ENCODE measurements around the gene PNPLA6. TPM values are rescaled to one million over a fixed set of nuclear protein-coding genes. Genes with fewer than 3 reads are reported as not detected.
A peak's percentile ranks its signal among the peaks of the same experiment; 100 is the strongest.

The PNPLA6 gene
- total RNA-seq, 2 experiments from 2014 or later: 160 to 184 TPM

GRCh38 chr19:7582446-7582845 lies 46.9 kb downstream of the PNPLA6 start:
- no peak overlapping the region for H3K27ac Mint-ChIP-seq
- no peak for DNase-seq
- no peaks in the 10 kb centered on the region for H3K9me3 Mint-ChIP-seq (ENCODE audit: low read depth)
- no peak for ATAC-seq
- peaks cover 10% of the 10 kb centered on the region for H3K27me3 Mint-ChIP-seq
- CTCF ChIA-PET: interaction anchor here (2.1 kb wide), 1 partner anchor 14 kb away, joined by 5 read pairs; no protein-coding TSS in a partner anchor
- H3K4me3 Mint-ChIP-seq: no peak overlapping the region
- H3K4me1 Mint-ChIP-seq: no peaks in the 10 kb centered on the region
- no peaks in the 10 kb centered on the region for H3K36me3 Mint-ChIP-seq

GRCh38 chr19:7589822-7590221 lies 54.3 kb downstream of the PNPLA6 start:
- Mint-ChIP-seq H3K27me3 (peaks cover 15% of the 10 kb centered on the region), H3K9me3 (ENCODE audit: low read depth) (no peaks in the 10 kb centered on the region), H3K4me1 (no peaks in the 10 kb centered on the region), H3K27ac (no peak overlapping the region), H3K4me3 (no peak overlapping the region), H3K36me3 (no peaks in the 10 kb centered on the region)
- CTCF ChIA-PET: no interaction called here
- DNase-seq: no peak
- no peak for ATAC-seq

- no peak overlapping the region for H3K27ac Mint-ChIP-seq
- peaks cover 2% of the 10 kb centered on the region for H3K4me1 Mint-ChIP-seq
- no peaks in the 10 kb centered on the region for H3K9me3 Mint-ChIP-seq (ENCODE audit: low read depth)
- H3K27me3 Mint-ChIP-seq: peaks cover 19% of the 10 kb centered on the region
- CTCF ChIA-PET: no interaction called here
- no peak overlapping the region for H3K4me3 Mint-ChIP-seq
- DNase-seq: no peak
- no peak for ATAC-seq
- no peaks in the 10 kb centered on the region for H3K36me3 Mint-ChIP-seq
These were observed 54.7 kb downstream of the PNPLA6 start for GRCh38 chr19:7590256-7590655.

GRCh38 chr19:7595466-7596133 lies 60.1 kb downstream of the PNPLA6 start, which contains the start of gene CAMSAP3:
CAMSAP3 (plus strand) TSS chr19:7595863; CDS start chr19:7596003, 140 bp downstream.
- peaks cover 3% of the 10 kb centered on the region for H3K4me1 Mint-ChIP-seq
- H3K4me3 Mint-ChIP-seq: peak within 1 kb of the TSS; percentile 40
- DNase-seq (peak; percentile 44), ATAC-seq (peak; percentile 90)
- H3K36me3 Mint-ChIP-seq: no peaks in the 10 kb centered on the region
- H3K9me3 Mint-ChIP-seq (ENCODE audit: low read depth): no peaks in the 10 kb centered on the region
- CTCF ChIA-PET: interaction anchor here (1.0 to 1.2 kb wide), 2 partner anchors 85 to 219 kb away, joined by 3 read pairs; partner anchors contain the start of gene TRAPPC5
- no peak within 1 kb of the TSS for H3K27ac Mint-ChIP-seq
- peaks cover 42% of the 10 kb centered on the region for H3K27me3 Mint-ChIP-seq

- H3K36me3 Mint-ChIP-seq: no peaks in the 10 kb centered on the region
These were observed 60.9 kb downstream of the PNPLA6 start for GRCh38 chr19:7596211-7596937.

DNA sequence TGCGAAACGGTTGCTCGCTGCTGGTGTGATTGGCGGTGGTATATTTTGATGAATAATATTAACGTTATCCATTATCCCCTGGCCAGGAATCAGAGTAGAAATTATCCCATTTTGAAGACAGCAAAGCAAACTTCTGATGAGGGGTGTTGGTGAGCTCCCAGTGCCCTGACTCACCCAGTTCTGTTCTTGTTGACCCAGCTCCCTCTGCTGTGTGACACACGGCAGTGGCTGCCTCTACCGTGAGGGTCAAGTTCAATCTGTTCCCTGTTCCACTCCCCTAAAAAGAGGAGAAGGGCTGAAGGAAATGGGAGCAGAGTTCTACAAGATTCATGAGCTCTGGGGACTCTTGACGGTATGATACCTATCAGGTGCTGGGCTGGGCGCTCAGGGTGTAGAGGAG lies 62.2 kb downstream of the PNPLA6 start:
- CTCF ChIA-PET: interaction anchor here (1.3 kb wide), 1 partner anchor 8 kb away, joined by 3 read pairs; no protein-coding TSS in a partner anchor
- Mint-ChIP-seq H3K4me1 (peaks cover 3% of the 10 kb centered on the region), H3K36me3 (no peaks in the 10 kb centered on the region)

More at GRCh38 chr19:7596211-7596937, 60.9 kb downstream of the PNPLA6 start:
- ATAC-seq (no peak), DNase-seq (no peak)
- Mint-ChIP-seq H3K27ac (no peak overlapping the region), H3K9me3 (ENCODE audit: low read depth) (no peaks in the 10 kb centered on the region), H3K4me3 (peak overlapping the region; percentile 40), H3K4me1 (peaks cover 3% of the 10 kb centered on the region), H3K27me3 (peaks cover 42% of the 10 kb centered on the region)
- CTCF ChIA-PET: interaction anchor here (1.0 to 1.3 kb wide), 3 partner anchors 9 to 220 kb away, joined by 3 to 7 read pairs (median 3); no protein-coding TSS in a partner anchor

DNA sequence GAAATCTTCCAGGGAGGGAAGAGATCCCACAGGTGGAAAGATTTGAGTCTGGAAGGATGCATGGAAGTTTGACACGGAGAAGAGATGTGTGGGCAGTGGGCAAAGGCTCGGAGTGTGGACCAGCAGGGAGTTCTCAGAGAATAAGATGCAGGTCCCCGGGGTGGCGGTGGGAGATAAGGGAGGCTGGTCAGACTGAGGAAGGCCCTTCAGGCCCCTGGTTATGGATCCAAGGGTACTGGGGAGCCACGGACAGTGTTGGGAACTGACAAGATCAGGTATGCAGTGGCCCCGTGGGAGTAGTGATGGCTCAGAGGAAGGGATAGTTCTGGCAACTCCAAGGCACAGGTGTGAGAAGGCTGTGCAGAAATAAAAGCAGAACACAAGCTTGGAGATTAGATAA lies 62.7 kb downstream of the PNPLA6 start:
- Mint-ChIP-seq H3K4me1 (peaks cover 3% of the 10 kb centered on the region), H3K27me3 (peaks cover 42% of the 10 kb centered on the region), H3K36me3 (no peaks in the 10 kb centered on the region), H3K4me3 (no peak overlapping the region), H3K27ac (no peak overlapping the region), H3K9me3 (ENCODE audit: low read depth) (no peaks in the 10 kb centered on the region)
- CTCF ChIA-PET: no interaction called here
- no peak for DNase-seq
- no peak for ATAC-seq

More for the DNA sequence above, 62.2 kb downstream of the PNPLA6 start:
- H3K27ac Mint-ChIP-seq: no peak overlapping the region
- no peak for DNase-seq
- ATAC-seq: no peak
- H3K27me3 Mint-ChIP-seq: peaks cover 42% of the 10 kb centered on the region
- no peak overlapping the region for H3K4me3 Mint-ChIP-seq
- H3K9me3 Mint-ChIP-seq (ENCODE audit: low read depth): no peaks in the 10 kb centered on the region

GRCh38 chr19:7600721-7601120 lies 65.2 kb downstream of the PNPLA6 start:
- peaks cover 20% of the 10 kb centered on the region for H3K27me3 Mint-ChIP-seq
- H3K36me3 Mint-ChIP-seq: no peaks in the 10 kb centered on the region
- no peaks in the 10 kb centered on the region for H3K9me3 Mint-ChIP-seq (ENCODE audit: low read depth)
- DNase-seq (no peak), ATAC-seq (no peak)
- CTCF ChIA-PET: no interaction called here
- no peaks in the 10 kb centered on the region for H3K4me1 Mint-ChIP-seq
- no peak overlapping the region for H3K4me3 Mint-ChIP-seq
- no peak overlapping the region for H3K27ac Mint-ChIP-seq

- Mint-ChIP-seq H3K4me1 (no peaks in the 10 kb centered on the region), H3K27ac (no peak overlapping the region), H3K36me3 (no peaks in the 10 kb centered on the region), H3K9me3 (ENCODE audit: low read depth) (no peaks in the 10 kb centered on the region), H3K27me3 (peaks cover 9% of the 10 kb centered on the region), H3K4me3 (no peak overlapping the region)
- CTCF ChIA-PET: no interaction called here
- DNase-seq: no peak
- ATAC-seq: no peak
These were observed 66.9 kb downstream of the PNPLA6 start for GRCh38 chr19:7602240-7602934.

GRCh38 chr19:7602935-7603497 lies 67.5 kb downstream of the PNPLA6 start:
- Mint-ChIP-seq H3K27ac (no peak overlapping the region), H3K9me3 (ENCODE audit: low read depth) (no peaks in the 10 kb centered on the region), H3K4me3 (no peak overlapping the region), H3K36me3 (no peaks in the 10 kb centered on the region), H3K4me1 (no peaks in the 10 kb centered on the region), H3K27me3 (peaks cover 3% of the 10 kb centered on the region)
- ATAC-seq: no peak
- CTCF ChIA-PET: no interaction called here
- DNase-seq: no peak

- Mint-ChIP-seq H3K27ac (no peak overlapping the region), H3K9me3 (ENCODE audit: low read depth) (no peaks in the 10 kb centered on the region)
- CTCF ChIA-PET: interaction anchor here (1.0 kb wide), 1 partner anchor 35 kb away, joined by 3 read pairs; no protein-coding TSS in a partner anchor
These were observed 68.4 kb downstream of the PNPLA6 start for GRCh38 chr19:7603919-7604318.

DNA sequence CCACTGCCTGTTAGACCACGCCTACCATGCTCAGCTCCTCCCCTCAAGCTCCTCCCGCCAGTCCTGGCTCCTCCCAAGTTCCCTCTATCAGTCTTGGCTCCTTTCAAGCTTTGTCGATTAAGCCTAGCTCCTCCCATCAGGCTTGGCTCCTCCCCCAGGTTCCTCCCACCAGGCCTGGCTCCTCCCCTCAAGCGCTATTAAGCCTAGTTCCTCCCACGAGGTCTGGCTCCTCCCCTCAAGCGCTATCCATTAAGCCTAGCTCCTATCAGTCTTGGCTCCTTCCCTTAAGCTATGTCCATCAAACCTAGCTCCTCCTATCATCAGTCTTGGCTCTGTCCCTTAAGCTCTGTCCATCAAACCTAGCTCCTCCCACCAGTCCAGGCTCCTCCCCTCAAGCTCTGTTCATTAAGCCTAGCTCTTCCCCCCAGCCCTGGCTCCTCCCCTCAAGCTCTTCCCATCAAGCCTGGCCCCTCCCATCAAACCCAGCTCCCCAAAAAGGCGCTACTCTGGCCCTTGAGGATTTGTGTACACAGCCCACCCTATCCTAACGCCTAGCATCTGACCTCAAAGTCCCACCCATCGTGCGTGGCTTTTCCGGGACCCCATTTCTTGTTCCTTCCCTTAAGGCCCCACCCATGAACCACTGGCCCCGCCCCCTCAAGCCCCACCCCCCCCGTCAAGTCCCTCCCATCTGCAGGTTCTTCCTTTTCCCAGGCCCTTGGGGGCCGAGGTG lies 70.1 kb downstream of the PNPLA6 start:
- H3K27ac Mint-ChIP-seq: no peak overlapping the region
- H3K4me3 Mint-ChIP-seq: no peak overlapping the region
- DNase-seq: peak; percentile 61
- H3K36me3 Mint-ChIP-seq: no peaks in the 10 kb centered on the region
- CTCF ChIA-PET: interaction anchor here (0.9 to 1.1 kb wide), 2 partner anchors 8 to 75 kb away, joined by 3 read pairs; partner anchors contain the start of gene TRAPPC5
- ATAC-seq: peak; percentile 72
- H3K4me1 Mint-ChIP-seq: no peaks in the 10 kb centered on the region
- no peaks in the 10 kb centered on the region for H3K27me3 Mint-ChIP-seq
- H3K9me3 Mint-ChIP-seq (ENCODE audit: low read depth): no peaks in the 10 kb centered on the region

More at GRCh38 chr19:7603919-7604318, 68.4 kb downstream of the PNPLA6 start:
- Mint-ChIP-seq H3K27me3 (no peaks in the 10 kb centered on the region), H3K36me3 (no peaks in the 10 kb centered on the region), H3K4me3 (no peak overlapping the region), H3K4me1 (no peaks in the 10 kb centered on the region)
- DNase-seq: no peak
- ATAC-seq: no peak

Measured in activated CD8-positive, alpha-beta memory T cell treated with anti-CD3 and anti-CD28 coated beads, Interleukin-2, amount 10 ng/mL, durations not matched to agents 7 days and 5 days (primary cell).